AG08395 (cell line): ENCODE results near the gene TMEM42.
"Not testable (repeated sequence)": the region's sequence is repeated elsewhere in the genome, so short reads cannot be mapped to it uniquely, and the experiment has no call there.

Experiments
- DNase-seq: peaks from one replicate; pipeline ENCODE4 v3.0.0; 2012; ENCODE audit warnings: mixed read lengths, low spot score

Gene TMEM42

DNA sequence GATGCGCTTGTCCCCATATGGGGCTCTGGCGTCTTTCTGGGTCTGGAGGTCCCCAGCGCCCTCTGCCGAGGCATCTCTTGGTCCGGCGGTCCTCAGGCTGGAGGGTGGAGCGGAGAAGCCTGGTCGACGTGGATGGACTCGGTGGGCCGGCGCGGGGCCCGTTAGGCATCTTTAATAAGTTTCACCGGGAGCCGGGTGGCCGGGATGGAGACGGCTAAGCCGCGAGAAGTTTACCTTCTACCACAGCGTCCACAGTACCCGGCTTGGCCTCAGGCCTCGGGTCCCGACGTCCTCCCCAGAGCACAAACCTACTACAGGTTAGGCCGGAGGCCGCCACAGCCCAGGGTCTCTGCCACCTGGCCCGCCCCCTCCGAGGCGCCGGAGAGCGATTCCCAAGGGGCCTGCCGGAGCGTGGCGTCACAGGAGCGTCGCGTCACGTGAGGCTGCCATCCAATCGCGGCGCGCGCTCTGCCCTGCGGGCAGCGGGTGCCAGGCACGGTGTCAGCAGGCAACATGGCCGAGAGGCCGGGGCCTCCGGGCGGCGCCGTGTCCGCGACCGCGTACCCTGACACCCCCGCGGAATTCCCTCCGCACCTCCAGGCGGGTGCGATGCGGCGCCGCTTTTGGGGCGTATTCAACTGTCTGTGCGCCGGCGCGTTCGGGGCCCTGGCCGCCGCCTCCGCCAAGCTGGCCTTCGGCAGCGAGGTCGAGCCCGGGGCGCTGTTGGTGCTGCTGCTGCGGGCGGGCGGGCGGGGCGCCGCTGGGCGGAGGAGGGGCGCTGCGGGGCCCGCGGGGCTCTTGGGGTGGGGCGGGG is at the start of gene TMEM42:
Gene TMEM42 (plus strand): TSS at position 501 of the 814 bp plus-strand sequence. CDS start 13 bp downstream, at position 514.
- DNase-seq = peak; percentile 99

DNA sequence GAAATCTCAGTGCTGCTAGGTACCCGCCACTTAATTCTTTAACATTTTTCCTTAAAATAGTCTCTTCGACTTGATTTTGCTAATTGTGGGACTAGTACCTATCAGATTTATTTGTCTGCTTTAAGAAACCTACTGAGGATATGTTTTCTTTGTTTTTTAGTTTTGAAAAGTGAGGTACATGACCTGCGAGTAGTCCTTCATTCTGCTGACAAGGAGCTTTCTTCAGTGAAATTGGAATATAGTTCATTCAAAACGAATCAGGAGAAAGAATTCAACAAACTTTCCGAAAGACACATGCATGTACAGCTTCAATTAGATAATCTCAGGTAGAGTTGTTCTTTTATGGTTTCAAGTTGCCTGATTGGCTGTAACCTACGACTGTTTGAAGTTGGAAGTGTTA is 47.0 kb upstream of the TMEM42 start:
- DNase-seq = no peak

DNA sequence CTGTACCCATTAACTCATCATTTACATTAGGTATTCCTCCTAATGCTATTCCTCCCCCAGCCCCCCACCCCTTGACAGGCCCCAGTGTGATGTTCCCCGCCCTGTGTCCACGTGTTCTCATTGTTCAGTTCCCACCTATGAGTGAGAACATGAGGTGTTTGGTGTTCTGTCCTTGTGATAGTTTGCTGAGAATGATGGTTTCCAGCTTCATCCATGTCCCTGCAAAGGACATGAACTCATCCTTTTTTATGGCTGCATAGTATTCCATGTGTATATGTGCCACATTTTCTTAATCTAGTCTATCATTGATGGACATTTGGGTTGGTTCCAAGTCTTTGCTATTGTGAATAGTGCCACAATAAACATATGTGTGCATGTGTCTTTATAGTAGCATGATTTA is 45.4 kb upstream of the TMEM42 start:
- not testable (repeated sequence) for DNase-seq

GRCh38 chr3:44821206-44821605 is 40.5 kb upstream of the TMEM42 start:
- DNase-seq = not testable (repeated sequence)

GRCh38 chr3:44825264-44825925 is 36.3 kb upstream of the TMEM42 start:
- peak; percentile 59 for DNase-seq

DNA sequence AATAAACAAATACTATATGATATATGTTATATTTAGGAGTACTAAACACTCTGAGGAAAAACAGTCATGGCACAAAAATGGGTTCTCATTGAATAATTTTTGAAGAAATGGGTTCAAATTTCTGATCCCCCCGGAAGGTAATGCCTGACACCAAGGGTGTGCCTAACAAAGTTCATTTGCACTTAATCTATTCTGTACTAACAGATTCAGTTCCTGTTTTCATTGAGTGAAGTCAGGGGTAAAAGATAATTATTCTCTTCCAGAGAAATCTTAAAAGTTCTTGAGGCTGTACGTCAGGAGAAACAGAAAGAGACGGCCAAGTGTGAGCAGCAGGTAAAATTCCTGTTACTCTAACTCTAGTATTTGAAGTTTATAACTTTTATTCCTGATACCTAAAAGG is 34.5 kb upstream of the TMEM42 start:
- DNase-seq = no peak

- no peak for DNase-seq
Measured at GRCh38 chr3:44831232-44831631, 30.5 kb upstream of the TMEM42 start.

GRCh38 chr3:44832032-44832431 is 29.7 kb upstream of the TMEM42 start:
- no peak for DNase-seq

- no peak for DNase-seq
Measured at GRCh38 chr3:44832965-44833364, 28.7 kb upstream of the TMEM42 start.

DNA sequence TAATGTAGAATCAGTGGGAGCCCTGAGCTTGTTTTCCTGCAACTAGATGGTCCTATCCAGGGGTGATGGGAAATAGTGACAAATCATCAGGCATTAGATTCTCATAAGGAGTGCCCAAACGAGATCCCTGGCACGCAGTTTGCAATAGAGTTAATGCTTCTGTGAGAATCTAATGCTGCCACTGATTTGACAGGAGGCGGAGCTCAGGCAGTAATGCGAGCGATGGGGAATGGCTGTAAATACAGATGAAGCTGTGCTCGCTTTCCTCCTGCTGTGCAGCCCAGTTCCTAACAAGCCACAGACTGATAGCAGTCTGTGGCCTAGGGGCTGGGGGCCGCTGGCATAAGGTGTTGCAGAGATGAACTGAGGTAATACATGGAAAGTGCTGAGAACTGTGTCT is 28.3 kb upstream of the TMEM42 start:
- DNase-seq = no peak

- no peak for DNase-seq
Measured at GRCh38 chr3:44835684-44836083, 26.0 kb upstream of the TMEM42 start.

GRCh38 chr3:44842376-44842775 is 19.3 kb upstream of the TMEM42 start:
- DNase-seq = no peak

- DNase-seq = peak; percentile 20
Measured at GRCh38 chr3:44845528-44846520, 15.9 kb upstream of the TMEM42 start.

DNA sequence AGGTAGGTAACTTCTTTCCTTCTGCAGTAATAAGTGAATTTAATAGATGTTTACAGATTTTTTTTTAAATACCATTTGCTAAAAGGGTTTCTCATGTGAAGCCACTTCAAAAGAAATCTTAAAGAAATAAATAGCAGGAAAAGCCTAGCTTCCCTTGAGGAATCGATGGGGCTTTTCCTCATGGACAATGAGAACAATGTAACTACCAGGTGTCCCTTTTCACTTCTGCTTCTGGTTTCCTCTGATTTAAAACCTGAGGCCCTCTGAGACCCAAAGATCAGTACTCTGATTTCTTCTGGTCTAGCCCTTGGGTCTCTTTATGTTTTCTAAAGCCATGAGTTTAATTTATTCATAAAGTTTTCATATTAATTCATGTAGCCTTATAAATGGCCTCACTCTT is 13.1 kb upstream of the TMEM42 start:
- no peak for DNase-seq

- not testable (repeated sequence) for DNase-seq
Measured at GRCh38 chr3:44856663-44857062, 5.0 kb upstream of the TMEM42 start.

DNA sequence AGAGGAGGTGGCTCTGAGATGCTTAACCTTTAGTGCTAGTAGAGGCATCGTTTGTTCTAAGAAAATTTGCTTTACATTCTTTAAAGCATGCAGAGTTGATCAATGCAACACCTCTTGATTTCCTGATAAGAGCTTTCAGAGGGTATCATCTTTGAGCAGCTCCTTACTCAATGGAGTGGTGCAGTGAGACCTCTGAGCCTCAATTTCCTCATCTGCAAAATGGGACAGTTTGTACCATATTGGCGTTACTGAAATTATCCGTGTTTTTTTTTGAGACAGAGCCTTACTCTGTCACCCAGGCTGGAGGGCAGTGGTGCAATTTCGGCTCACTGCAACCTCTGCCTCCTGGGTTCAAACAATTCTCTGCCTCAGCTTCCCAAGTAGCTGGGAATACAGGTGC is 1.6 kb upstream of the TMEM42 start:
- no peak for DNase-seq

DNA sequence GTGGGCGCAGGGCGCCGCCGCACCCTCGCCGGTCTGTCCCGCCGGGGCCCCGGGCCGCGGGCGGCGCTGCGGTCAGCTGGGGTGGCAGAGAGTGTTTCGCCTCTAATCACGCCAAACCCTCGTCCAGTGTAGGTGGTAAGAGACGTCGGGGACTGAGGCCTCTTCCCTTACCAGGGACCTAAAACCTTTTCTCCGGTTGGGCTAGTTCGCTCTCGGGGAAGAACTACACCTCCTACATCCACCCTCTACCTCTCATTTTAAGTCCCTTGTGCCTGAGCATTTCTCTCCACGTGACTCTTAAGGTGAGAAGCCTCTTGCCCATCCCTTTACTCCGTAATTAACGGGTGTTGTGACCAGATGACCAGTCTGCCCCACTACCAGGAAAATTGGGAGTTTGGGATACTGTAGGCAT is 520 bp downstream of the TMEM42 start:
- DNase-seq = no peak

GRCh38 chr3:44865272-44866035 is 3.7 kb downstream of the TMEM42 start:
- no peak for DNase-seq

DNA sequence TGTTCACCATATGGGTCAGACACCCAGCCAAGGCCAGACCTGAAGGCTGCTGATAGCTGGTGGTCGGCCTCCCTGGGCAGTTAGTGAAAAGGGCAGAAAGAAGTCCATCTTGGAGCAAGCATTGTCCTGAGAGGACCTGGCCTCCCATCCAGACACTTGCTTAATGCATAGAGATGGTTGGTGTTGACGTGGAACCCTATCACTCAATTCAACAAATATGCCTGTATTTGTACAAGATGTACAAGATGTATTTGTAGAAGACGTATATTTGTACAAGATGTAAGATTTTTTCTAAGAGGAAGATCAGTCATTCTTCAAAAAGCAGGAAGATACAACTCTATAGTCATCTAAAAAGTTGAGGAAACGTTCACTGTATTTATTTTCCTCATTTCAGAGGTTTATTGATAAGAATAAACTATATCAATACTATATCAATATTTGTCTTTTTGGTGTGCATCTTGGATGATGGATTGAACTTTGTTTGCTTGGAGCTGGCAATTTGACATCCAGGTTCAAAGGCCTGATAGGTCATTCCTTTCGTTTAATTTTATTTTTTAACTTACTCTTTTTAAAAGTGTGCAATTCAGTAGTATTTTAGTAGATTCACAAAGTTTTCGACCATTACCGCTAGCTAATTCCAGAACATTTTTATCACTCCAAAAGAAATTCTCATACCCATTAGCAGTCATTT is 5.9 kb downstream of the TMEM42 start:
- no peak for DNase-seq

DNA sequence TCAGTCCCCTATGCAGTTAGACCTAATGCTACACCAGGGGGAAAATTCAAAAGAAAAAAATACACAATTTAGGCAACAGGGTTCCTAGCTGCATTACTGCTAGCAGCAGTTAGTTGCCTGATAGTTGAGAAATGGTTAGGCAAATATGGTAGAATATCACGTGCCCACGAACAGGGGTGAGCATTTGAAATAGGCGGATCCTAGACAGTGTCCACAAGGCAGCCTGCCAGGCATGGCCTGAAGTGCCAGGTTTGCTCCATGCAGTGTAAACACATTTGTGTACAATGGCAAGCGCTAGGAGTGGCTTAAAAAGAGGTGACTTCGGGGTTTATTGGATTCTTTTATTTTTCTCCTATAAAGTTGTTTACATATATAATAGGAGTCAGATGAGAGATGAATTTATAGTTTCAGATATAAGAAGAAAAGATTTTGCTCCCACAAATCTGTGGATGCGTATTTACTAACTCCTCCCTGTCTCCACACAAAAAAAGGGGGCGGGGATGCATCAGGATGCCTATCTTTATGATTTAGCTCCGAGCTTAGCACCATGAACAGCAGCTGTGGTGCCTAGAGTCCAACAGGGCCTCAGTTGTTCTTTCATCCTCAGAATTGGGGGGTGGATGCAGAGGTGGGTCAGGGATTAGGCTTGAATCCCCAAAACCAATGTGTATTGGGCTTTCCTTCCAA is 8.8 kb downstream of the TMEM42 start:
- no peak for DNase-seq
